CMK (cell line): ENCODE data around the gene RTF1.

Experiments used
- DNase-seq: peaks from one replicate; pipeline ENCODE4 v3.0.0-alpha.2; 2010; ENCODE audit warnings: low read depth

RTF1 gene

GRCh38 chr15:41487802-41488201, 70.9 kb downstream of the RTF1 start:
- DNase-seq = no peak

DNA sequence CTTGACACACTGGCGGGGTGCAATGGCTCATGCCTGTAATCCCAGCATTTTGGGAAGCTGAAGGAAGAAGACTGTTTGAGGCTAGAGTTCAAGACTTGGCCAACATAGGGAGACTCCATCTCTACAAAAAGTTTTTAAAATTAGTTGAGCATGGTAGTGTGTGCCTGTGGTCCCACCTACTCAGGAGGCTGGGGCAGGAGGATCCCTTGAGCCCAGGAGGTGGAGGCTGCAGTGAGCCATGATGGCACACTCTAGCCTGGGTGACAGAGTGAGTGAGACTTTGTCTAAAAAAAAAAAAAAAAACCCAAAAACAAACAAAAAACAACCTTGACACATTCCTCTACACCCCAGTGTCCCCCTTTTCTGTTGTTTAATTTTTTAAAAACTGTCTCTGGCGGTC, 72.7 kb downstream of the RTF1 start:
- no peak for DNase-seq

GRCh38 chr15:41490355-41490754, 73.5 kb downstream of the RTF1 start:
- DNase-seq = no peak

DNA sequence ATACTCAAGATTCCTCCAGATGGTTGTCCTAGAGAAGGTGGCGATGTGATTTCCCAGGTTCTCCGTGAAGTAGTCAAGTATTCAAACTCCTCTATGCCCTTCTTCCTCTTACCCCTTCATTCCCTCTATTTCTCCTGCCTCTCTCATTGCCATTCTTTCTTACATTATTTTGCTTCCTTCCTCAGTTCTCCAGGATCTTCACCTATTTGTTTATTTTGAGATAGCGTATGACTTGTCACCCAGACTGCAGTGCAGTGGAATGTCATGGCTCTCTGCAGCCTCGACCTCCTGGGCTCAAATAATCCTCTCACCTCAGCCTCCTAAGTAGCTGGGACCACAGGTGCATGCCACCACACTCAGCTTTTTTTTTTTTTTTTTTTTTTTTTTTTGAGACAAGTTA, 75.0 kb downstream of the RTF1 start:
- DNase-seq = no peak

- no peak for DNase-seq
These were observed 75.8 kb downstream of the RTF1 start for GRCh38 chr15:41492597-41493204.

DNA sequence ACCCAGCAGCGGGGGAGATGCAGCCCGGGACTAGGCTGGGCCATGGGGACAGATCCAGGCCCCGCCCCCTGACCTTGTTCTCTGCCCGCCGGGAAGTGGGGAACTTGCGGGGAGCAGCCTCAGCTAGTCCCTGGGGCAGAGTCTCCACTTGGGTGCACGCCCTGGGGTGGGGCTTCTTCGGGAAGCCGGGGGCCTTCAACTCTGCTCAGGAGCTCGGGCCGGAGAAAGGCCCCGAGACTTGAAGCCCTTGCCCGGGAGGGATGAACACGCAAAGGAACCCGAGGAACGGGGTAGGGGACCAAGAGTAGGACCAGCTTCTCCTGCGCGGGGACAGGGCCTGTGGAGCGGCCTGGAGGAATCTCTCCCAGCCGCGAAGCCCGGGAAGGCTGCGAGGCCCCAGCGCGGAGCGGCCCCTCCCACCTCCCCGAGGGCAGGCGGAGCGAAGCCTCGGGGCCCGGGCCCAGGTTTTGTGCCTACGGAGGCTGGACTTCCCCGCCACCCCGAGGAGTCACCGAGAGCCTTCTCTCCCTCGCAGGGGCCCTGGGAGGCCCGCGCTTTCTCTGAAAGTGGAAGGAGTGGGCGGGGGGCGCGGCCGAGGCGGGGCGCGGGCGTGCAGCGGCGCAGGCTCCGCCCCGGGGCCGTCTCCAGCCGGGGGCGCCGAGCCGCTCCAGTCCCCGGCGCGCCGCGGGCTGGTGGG, 76.5 kb downstream of the RTF1 start, which contains the start of gene ITPKA:
Gene ITPKA (plus strand): TSS at position 670 of the 697 bp plus-strand sequence. CDS start 54 bp downstream, outside the sequence.
- no peak for DNase-seq

DNA sequence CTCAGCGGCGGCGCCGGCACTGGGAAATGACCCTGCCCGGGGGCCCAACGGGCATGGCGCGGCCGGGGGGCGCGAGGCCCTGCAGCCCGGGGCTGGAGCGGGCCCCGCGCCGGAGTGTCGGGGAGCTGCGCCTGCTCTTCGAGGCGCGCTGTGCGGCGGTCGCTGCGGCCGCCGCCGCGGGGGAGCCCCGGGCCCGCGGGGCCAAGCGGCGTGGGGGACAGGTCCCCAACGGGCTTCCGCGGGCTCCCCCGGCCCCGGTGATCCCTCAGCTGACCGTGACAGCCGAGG, 77.0 kb downstream of the RTF1 start:
- no peak for DNase-seq

GRCh38 chr15:41494190-41494921, 77.5 kb downstream of the RTF1 start:
- DNase-seq = no peak

GRCh38 chr15:41494922-41495735, 78.2 kb downstream of the RTF1 start:
- no peak for DNase-seq

DNA sequence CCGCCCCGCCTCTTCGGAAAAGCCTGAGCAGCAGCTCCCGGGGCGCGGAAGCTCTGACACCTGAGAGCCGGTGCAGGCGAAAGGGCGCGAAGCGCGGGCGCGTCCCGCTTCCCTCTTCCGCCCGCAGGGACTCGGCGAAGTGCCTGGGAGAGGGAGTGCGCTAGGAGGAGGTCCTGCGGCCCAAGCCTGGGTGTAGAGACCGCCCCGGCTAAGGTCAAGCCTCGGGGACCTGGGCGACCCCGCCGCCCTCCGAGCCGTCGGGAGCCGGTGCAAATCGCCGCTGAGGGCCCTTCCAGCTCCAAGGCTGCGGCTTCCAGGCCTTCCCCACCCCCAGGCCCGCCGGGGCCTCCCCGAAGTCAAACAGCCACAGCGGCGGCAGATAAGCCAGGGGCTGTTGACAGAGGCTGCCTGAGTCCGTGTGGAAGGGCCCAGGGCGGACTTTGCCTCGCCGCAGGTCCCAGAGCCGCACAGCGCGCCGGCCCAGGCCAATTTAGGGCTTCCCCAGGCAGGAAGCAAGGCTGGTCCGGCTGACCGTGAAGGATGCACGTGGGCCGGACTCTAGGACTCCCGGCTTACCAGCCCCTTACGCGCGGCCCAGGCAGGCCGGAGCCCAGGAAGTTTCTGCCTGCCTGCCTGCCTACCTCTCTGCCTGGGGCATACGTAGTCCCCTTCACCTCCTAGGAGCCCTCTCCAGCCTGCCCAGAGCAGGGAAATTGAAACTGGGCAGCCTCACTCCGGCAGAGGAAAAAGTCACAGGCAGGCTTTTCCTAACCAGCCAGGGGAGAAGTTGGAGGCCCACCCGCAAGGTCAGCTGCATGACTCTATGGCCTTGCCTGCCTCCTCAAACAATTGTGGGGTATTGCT, 79.1 kb downstream of the RTF1 start:
- no peak for DNase-seq

DNA sequence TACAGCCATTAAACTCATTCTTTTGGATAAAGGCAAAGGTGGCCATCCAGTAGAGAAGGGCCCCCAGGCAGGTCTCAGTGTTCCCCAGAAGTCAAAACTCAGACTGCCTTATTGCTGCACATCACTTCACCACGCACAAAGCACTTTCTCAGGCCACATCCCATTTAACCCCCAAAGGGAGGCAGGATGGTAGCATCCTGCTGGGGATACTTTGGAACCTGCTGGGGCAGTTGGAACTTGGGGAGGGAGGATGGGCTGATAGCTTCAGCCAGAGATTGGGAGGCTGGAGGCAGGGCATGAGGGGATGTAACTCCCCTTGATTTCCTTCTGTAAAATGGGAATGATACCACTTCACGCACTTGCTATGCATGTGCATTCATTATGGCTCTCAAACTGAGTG, 81.8 kb downstream of the RTF1 start:
- no peak for DNase-seq

GRCh38 chr15:41499109-41499851, 82.4 kb downstream of the RTF1 start:
- no peak for DNase-seq

GRCh38 chr15:41501191-41501917, 84.5 kb downstream of the RTF1 start:
- no peak for DNase-seq

GRCh38 chr15:41501931-41502794, 85.3 kb downstream of the RTF1 start:
- no peak for DNase-seq

GRCh38 chr15:41502795-41503668, 86.1 kb downstream of the RTF1 start:
- DNase-seq = peak; percentile 73

DNA sequence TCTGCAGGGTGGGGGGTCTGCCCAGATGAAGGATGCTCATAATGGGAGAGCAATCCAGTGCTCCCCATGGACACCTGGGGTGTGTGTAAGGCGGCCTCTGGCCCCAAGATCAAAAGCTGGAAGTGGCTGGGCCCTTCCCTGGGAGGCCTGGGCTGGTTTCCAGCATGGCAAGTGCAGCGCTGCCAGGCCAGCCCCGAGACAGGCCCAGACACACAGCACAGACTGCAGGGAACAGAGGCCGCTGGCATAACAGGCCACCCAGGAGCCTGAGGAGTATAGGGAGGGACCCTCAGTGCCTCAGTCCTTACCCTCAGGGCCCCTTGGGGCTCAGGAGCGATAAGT, 86.7 kb downstream of the RTF1 start:
- DNase-seq = no peak

GRCh38 chr15:41504751-41505492, 88.0 kb downstream of the RTF1 start:
- DNase-seq = no peak

- DNase-seq = no peak
These were observed 88.9 kb downstream of the RTF1 start for GRCh38 chr15:41505776-41506175.
